BE2C (cell line): ENCODE data around the gene HLA-DMA.

Experiments used
- DNase-seq: peaks from one replicate; pipeline ENCODE4 v3.0.0-alpha.2; 2020
- H3K27me3 ChIP-seq: fragments of 250-450 bp; sonication (Bioruptor Pico); 2 replicates; pipeline ENCODE4 v1.5.1; 2020; ENCODE audit warnings: mild to moderate bottlenecking
- H3K36me3 ChIP-seq: fragments of 250-450 bp; sonication (Bioruptor Pico); 2 replicates; pipeline ENCODE4 v1.5.1; 2020; ENCODE audit warnings: mild to moderate bottlenecking
- H3K4me1 ChIP-seq: fragments of 250-450 bp; sonication (Bioruptor Pico); 2 replicates; pipeline ENCODE4 v1.5.1; 2020
- H3K4me3 ChIP-seq: 2 replicates; pipeline ENCODE4 v1.5.1; 2011; ENCODE audit warnings: low read depth, low read length
- H3K9me3 ChIP-seq: fragments of 250-450 bp; sonication (Bioruptor Pico); 2 replicates; pipeline ENCODE4 v1.5.1; 2020
- TF ChIP-seq, protein P1 (sequence below): IDR thresholded peaks from 2 replicates; pipeline ENCODE4 v1.5.1; 2012; ENCODE audit warnings: mild to moderate bottlenecking, low read depth, low read length

HLA-DMA gene

DNA sequence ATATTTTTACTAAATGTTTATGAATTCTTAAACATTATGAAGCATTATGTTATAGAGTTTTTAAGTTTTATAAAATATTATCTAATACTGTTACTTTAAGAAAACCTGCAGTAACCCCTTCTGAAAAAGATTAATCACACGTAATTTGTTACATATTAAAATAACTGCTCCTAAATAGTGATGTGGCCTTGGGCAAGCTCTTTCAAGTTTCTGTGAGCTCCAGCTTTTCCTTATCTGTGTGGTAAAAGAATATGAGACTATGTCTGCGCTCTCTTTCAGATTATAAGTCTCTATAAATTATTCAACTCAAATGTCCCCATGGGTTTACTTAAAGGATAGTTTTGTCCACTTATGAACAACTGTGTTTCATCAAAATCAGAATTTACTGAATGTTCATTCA lies 44.0 kb downstream of the HLA-DMA start:
- H3K27me3 ChIP-seq, result peaks cover 58% of the 10 kb centered on the region
- no peaks in the 10 kb centered on the region for H3K36me3 ChIP-seq
- H3K4me3 ChIP-seq, result no peak overlapping the region
- no peaks in the 10 kb centered on the region for H3K9me3 ChIP-seq
- TF ChIP-seq, protein P1, sequence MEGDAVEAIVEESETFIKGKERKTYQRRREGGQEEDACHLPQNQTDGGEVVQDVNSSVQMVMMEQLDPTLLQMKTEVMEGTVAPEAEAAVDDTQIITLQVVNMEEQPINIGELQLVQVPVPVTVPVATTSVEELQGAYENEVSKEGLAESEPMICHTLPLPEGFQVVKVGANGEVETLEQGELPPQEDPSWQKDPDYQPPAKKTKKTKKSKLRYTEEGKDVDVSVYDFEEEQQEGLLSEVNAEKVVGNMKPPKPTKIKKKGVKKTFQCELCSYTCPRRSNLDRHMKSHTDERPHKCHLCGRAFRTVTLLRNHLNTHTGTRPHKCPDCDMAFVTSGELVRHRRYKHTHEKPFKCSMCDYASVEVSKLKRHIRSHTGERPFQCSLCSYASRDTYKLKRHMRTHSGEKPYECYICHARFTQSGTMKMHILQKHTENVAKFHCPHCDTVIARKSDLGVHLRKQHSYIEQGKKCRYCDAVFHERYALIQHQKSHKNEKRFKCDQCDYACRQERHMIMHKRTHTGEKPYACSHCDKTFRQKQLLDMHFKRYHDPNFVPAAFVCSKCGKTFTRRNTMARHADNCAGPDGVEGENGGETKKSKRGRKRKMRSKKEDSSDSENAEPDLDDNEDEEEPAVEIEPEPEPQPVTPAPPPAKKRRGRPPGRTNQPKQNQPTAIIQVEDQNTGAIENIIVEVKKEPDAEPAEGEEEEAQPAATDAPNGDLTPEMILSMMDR, result no peak
- DNase-seq, result no peak
- no peaks in the 10 kb centered on the region for H3K4me1 ChIP-seq

DNA sequence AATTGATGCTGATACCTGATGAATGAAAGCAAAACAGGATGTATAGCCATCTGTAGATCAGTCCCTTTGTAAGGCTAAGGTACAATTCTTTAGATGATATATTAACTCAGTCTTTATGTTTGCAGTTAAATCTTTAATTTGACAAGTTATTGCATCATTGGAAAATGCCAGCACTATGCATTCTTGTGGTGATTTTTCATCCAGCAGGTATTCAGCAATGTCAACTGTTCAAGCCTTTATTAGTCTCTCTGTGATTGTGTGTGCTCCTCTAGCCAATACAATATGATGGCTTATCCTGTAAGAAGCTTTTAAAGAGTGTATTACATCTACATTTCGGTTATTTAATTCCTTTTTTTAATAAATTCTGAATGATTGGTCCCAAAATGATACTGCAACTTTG lies 46.4 kb downstream of the HLA-DMA start:
- Histone ChIP-seq H3K4me3 (no peak overlapping the region), H3K9me3 (no peaks in the 10 kb centered on the region), H3K27me3 (peaks cover 36% of the 10 kb centered on the region), H3K4me1 (no peaks in the 10 kb centered on the region), H3K36me3 (no peaks in the 10 kb centered on the region)
- TF ChIP-seq, protein P1, result no peak
- DNase-seq, result no peak

DNA sequence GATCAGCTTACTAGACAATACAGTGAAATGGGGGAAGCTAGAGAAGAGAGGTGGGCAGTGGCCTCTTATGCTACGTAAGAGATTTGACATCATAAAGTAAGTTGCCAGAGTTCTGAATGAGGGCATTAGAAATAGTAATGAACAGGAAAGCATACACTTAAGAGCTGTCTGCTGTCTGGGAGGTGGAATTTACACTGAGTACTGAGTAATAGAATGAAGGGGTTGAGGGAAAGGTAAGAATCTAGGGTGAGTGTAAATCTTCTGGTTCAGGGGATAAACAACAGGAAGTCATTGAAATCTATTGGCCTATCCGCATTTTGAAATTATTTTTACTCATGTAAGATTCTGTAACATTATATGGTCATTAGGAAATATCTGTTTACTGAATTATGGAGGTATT lies 47.8 kb downstream of the HLA-DMA start:
- H3K36me3 ChIP-seq, result no peaks in the 10 kb centered on the region

DNA sequence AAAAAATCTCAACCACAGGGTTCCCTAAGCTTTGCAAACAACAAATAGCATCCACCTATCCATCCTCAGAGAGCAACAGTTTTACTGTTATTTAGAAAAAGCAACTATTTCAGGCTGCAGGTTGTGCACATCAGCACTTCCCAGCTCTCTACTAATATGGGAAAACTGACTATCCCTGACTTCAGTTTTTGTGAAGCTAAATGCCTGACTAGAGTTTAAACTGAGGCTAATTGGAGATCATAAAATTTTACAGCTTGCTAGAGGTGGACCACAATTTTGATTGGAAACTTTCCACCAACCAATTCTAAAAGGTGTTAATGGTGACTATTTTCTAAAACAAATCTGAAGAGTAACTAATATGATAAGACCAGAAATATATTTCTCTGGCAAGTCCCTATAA lies 48.9 kb downstream of the HLA-DMA start:
- DNase-seq, result no peak
- Histone ChIP-seq H3K27me3 (peaks cover 10% of the 10 kb centered on the region), H3K4me1 (no peaks in the 10 kb centered on the region), H3K9me3 (no peaks in the 10 kb centered on the region), H3K4me3 (no peak overlapping the region), H3K36me3 (no peaks in the 10 kb centered on the region)
- TF ChIP-seq, protein P1, result no peak

More for the DNA sequence above, 47.8 kb downstream of the HLA-DMA start:
- Histone ChIP-seq H3K4me3 (no peak overlapping the region), H3K9me3 (no peaks in the 10 kb centered on the region), H3K4me1 (no peaks in the 10 kb centered on the region), H3K27me3 (peaks cover 21% of the 10 kb centered on the region)
- DNase-seq, result no peak
- TF ChIP-seq, protein P1, result no peak
